ENCODE data around the gene NBEA.

GRCh38 chr13:35496006-35496405 is 553.9 kb downstream of the NBEA start:
- TF ChIP-seq CTCF (IDR thresholded peaks at IDR 0.05) (no peak), POLR2A (IDR thresholded peaks at IDR 0.05) (no peak)

All from heart left ventricle (tissue), 13 donors.